COLO668 (cell line): ENCODE results near the gene ZSCAN31.
"Not testable (repeated sequence)": the region's sequence is repeated elsewhere in the genome, so short reads cannot be mapped to it uniquely, and the experiment has no call there.

Source experiments
- DNase-seq: peaks from one replicate; lab custom pipeline; 2025; ENCODE audit not compliant: unreplicated experiment; lab: John Stamatoyannopoulos, UW

Gene ZSCAN31

GRCh38 chr6:28335564-28336283 lies at the start of gene ZSCAN31:
ZSCAN31 (minus strand) TSS chr6:28336148; CDS start chr6:28329683, 6,465 bp downstream.
- DNase-seq: peak; percentile 73

- DNase-seq: no peak
These were observed 48.2 kb upstream of the ZSCAN31 start for GRCh38 chr6:28384143-28384533.

GRCh38 chr6:28383235-28384142 lies 47.5 kb upstream of the ZSCAN31 start:
- peak; percentile 79 for DNase-seq

DNA sequence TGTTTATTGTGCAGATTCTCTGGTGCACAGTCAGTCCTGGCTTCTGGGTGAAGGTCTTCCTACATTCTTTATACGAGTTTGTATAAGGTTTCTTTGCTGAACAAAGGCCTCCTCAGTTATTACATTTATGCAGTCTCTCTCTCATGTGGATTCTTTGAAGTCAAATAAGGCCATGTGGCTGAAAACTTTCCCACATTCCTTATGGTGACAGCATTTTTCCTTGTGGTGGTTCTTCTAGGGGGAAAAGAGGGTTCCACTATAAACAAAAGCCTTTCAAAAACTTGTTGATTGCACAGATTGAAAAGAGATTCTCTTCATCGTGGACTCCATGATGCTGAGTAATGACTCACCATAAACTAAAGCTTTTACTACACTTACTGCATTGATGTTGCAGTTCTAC lies 44.4 kb upstream of the ZSCAN31 start:
- DNase-seq: no peak

- DNase-seq: no peak
These were observed 42.7 kb upstream of the ZSCAN31 start for GRCh38 chr6:28378644-28379043.

- DNase-seq: no peak
These were observed 41.9 kb upstream of the ZSCAN31 start for GRCh38 chr6:28377879-28378278.

GRCh38 chr6:28373925-28374324 lies 38.0 kb upstream of the ZSCAN31 start:
- no peak for DNase-seq

GRCh38 chr6:28371706-28372451 lies 35.9 kb upstream of the ZSCAN31 start:
- DNase-seq: no peak

- no peak for DNase-seq
These were observed 35.3 kb upstream of the ZSCAN31 start for GRCh38 chr6:28371280-28371679.

DNA sequence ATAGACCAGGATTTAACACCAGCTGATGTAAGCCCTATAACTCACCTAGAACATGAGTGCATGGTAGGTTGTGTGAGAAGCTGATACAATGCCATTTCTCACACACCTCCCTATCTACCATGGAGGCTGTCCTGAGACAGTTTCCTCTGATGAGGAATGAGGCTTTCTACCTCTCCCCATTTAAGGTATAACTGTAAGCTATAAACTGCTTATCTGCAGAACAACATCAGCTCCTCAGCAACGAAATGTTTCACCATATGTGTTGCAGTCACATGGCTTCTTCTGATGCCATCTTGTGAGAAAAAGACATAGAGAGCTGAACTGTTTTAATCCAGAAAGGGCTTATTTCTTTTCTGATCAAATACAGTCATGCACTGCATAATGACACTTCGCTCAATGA lies 34.5 kb upstream of the ZSCAN31 start:
- no peak for DNase-seq

GRCh38 chr6:28369463-28369862 lies 33.5 kb upstream of the ZSCAN31 start:
- no peak for DNase-seq

DNA sequence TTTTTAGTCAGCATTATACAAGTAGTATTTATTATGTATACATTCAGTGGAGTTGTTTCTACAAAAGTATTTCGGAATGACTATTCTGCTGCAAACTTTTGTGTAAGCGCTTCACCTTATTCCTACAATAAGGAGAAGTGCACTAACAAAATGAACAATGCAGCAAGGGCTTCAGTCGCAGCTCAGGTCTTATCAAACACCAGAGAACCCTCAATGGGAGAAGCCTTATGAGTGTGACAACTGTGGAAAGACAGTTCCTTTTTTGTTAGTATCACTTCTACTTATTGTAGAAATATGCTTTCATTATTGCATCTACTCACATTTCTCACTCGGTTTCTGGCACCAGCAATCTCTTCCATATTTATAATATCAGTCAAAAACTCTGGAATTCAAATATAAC lies 32.6 kb upstream of the ZSCAN31 start:
- no peak for DNase-seq

- not testable (repeated sequence) for DNase-seq
These were observed 29.6 kb upstream of the ZSCAN31 start for GRCh38 chr6:28365590-28365989.

- DNase-seq: no peak
These were observed 25.0 kb upstream of the ZSCAN31 start for GRCh38 chr6:28360961-28361360.

DNA sequence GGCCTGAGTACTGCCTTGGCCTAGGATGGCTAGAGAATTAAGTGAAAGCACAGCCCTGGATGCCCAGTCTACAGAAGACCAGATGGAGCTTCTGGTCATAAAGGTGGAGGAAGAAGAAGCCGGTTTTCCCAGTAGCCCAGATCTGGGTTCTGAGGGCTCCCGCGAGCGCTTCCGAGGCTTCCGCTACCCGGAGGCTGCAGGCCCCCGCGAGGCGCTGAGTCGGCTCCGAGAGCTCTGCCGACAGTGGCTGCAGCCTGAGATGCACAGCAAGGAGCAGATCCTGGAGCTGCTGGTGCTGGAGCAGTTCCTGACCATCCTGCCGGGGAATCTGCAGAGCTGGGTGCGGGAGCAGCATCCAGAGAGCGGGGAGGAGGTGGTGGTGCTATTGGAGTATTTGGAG lies 23.6 kb upstream of the ZSCAN31 start:
- not testable (repeated sequence) for DNase-seq

DNA sequence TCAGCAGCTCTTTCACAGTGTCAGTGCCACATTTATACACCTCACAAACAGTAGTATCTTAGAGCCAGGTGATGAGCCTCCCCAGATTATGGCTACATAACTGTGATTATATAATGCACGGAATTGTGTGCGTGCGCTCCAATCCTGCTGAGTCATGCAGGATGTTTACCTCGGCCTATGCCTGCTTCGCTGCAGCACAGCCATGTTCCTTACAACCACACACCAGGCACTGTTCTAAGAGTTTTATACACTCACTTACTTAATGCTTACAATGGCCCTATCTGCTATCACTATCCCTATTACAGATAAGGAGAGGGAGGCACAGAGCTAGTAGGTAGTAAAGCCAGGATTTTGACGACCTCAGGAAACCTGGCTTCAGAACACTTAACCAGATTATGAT lies 21.1 kb upstream of the ZSCAN31 start:
- no peak for DNase-seq

GRCh38 chr6:28356666-28357020 lies 20.7 kb upstream of the ZSCAN31 start:
- no peak for DNase-seq

DNA sequence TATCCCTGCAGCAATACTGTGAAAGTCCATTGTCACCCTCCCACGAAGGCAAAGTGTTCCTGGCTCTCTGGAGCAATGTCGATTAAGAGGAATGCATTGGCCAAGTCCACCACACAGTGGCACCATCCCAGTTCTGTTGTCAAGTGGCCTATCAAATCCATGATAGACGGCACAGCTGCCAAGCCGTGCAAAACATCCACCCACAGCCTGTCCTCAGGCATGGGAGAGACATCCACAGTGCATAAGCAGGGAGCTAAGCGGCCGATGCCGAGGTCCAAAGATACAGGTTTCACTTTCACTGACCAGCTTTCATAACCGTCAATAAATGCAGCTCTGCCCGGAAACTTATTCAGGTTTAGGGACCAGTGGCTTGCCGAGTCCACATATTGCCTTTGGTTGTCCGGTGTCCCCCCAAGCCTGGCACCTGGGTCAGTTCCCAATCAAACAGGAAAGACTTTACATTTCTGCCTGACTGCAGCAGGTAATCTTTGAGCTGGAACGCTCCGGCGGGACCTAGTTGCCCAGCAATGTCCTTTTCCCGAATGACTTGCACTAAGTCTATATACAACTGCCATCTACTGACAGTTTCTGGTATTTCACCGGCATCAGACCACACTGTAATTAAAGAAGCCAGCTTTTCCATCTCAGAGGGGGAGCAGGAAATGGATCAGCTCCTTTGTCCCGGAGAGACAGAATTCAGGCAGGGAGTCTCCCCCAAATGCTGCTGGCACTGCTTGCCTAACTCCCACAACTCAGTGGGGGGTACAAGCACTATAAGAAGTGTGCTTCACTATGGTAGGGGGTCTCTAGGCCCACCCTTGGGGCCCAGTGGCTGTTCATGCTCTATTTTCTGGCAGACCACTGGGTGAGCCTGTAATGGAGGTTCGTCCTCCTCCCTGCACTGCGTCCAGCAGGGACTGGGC lies 20.1 kb upstream of the ZSCAN31 start:
- DNase-seq: peak; percentile 74

DNA sequence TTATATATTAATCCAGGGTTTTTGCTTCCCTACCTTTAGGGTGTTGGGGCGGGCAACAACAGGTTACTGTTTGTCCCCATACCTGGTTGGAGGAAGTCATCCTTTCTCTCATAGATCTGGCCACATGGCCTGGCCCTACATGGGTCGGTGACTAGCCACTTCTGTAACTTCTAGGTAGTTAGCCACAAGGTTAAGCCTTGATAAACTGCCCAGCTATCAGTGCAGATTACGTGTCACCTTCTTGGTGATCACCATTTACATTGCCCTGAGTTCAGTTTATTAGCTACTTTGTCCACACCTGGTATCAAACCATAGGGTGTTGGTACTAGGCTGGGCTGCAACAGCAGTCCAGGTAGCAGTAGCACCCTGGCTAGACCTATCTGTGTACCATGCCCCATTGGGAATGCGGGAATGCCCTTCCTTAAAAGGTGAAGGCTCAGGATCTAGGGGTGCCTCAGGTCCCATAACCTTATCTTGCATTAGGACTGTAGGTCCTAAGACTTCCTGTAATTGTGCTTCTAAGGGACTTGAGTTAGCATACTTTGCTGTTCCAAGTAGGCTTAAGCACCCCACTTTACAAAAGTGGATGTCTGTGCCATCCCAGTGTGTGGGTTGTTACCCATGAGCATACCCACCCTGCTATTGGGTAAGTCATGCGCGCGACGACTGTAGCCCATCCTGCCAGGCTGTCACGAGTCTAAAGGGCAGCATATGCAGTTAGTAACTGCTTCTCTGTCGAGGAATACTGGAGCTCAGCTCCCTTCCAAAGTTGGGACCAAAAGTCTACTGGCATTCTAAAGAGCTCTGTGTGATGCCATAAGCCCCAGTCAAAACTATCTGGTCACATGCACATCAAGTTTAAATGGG lies 19.0 kb upstream of the ZSCAN31 start:
- DNase-seq: no peak
